ENCODE data around the gene PLA2G4E.

The PLA2G4E gene

GRCh38 chr15:42048821-42049200 lies 28.0 kb upstream of the PLA2G4E start:
- Histone ChIP-seq H3K79me2 (ENCODE audit: control insufficient read depth, insufficient read depth, low read length, unreplicated experiment) (no peaks in the 10 kb centered on the region), H3K4me3 (ENCODE audit: low read depth, low read length) (no peak overlapping the region), H3K27me3 (ENCODE audit: insufficient read depth, low read length) (peaks cover 33% of the 10 kb centered on the region), H3K27ac (ENCODE audit: low read depth, low read length) (no peak overlapping the region), H3K4me1 (ENCODE audit: control insufficient read depth, insufficient read depth, low read length, unreplicated experiment) (no peaks in the 10 kb centered on the region), H3K36me3 (ENCODE audit: insufficient read depth, low read length) (no peaks in the 10 kb centered on the region), H2AFZ (ENCODE audit: low read length, unreplicated experiment) (no peak overlapping the region)

GRCh38 chr15:42048080-42048820 lies 27.4 kb upstream of the PLA2G4E start:
- Histone ChIP-seq H3K27ac (ENCODE audit: low read depth, low read length) (no peak overlapping the region), H3K36me3 (ENCODE audit: insufficient read depth, low read length) (no peaks in the 10 kb centered on the region), H3K4me1 (ENCODE audit: control insufficient read depth, insufficient read depth, low read length, unreplicated experiment) (no peaks in the 10 kb centered on the region), H2AFZ (ENCODE audit: low read length, unreplicated experiment) (no peak overlapping the region), H3K79me2 (ENCODE audit: control insufficient read depth, insufficient read depth, low read length, unreplicated experiment) (no peaks in the 10 kb centered on the region), H3K27me3 (ENCODE audit: insufficient read depth, low read length) (peaks cover 29% of the 10 kb centered on the region), H3K4me3 (ENCODE audit: low read depth, low read length) (no peak overlapping the region)

GRCh38 chr15:42046597-42046996 lies 25.8 kb upstream of the PLA2G4E start:
- H3K27me3 ChIP-seq (ENCODE audit: insufficient read depth, low read length): peaks cover 28% of the 10 kb centered on the region
- H3K4me1 ChIP-seq (ENCODE audit: control insufficient read depth, insufficient read depth, low read length, unreplicated experiment): no peaks in the 10 kb centered on the region

DNA sequence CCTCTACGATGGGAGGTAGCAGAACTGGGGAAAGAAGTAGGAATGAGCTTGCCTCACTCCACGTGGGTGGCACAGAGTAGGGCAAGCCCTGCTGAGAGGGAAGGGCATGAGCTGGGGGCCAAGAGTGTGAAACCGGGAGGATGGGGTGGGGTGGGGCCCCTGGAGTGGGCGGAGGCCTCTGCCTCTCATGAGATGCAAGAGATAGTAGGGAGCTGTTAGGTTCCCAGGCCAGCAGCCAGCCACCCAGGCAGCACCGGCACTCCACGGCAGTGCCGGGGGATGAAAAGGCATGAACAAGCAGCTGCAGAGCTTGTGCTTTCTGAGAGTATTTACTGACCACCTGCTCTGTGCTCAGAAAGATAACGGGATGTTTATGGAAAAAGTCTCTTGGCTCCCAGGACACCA lies 24.4 kb upstream of the PLA2G4E start:
- Histone ChIP-seq H3K79me2 (ENCODE audit: control insufficient read depth, insufficient read depth, low read length, unreplicated experiment) (no peaks in the 10 kb centered on the region), H2AFZ (ENCODE audit: low read length, unreplicated experiment) (no peak overlapping the region), H3K27me3 (ENCODE audit: insufficient read depth, low read length) (peaks cover 28% of the 10 kb centered on the region), H3K4me3 (ENCODE audit: low read depth, low read length) (no peak overlapping the region), H3K27ac (ENCODE audit: low read depth, low read length) (no peak overlapping the region), H3K36me3 (ENCODE audit: insufficient read depth, low read length) (no peaks in the 10 kb centered on the region), H3K4me1 (ENCODE audit: control insufficient read depth, insufficient read depth, low read length, unreplicated experiment) (no peaks in the 10 kb centered on the region)

More at GRCh38 chr15:42046597-42046996, 25.8 kb upstream of the PLA2G4E start:
- no peak overlapping the region for H3K4me3 ChIP-seq (ENCODE audit: low read depth, low read length)
- H3K36me3 ChIP-seq (ENCODE audit: insufficient read depth, low read length): no peaks in the 10 kb centered on the region
- no peak overlapping the region for H2AFZ ChIP-seq (ENCODE audit: low read length, unreplicated experiment)
- no peak overlapping the region for H3K27ac ChIP-seq (ENCODE audit: low read depth, low read length)
- no peaks in the 10 kb centered on the region for H3K79me2 ChIP-seq (ENCODE audit: control insufficient read depth, insufficient read depth, low read length, unreplicated experiment)

- H3K4me3 ChIP-seq (ENCODE audit: low read depth, low read length): no peak overlapping the region
- no peak overlapping the region for H3K27ac ChIP-seq (ENCODE audit: low read depth, low read length)
- H3K36me3 ChIP-seq (ENCODE audit: insufficient read depth, low read length): no peaks in the 10 kb centered on the region
- H3K79me2 ChIP-seq (ENCODE audit: control insufficient read depth, insufficient read depth, low read length, unreplicated experiment): no peaks in the 10 kb centered on the region
- peaks cover 13% of the 10 kb centered on the region; the same call in 1 of the 2 replicates for H3K27me3 ChIP-seq (ENCODE audit: insufficient read depth, low read length)
- H3K4me1 ChIP-seq (ENCODE audit: control insufficient read depth, insufficient read depth, low read length, unreplicated experiment): no peaks in the 10 kb centered on the region
- H2AFZ ChIP-seq (ENCODE audit: low read length, unreplicated experiment): no peak overlapping the region
Measured at GRCh38 chr15:42042602-42043400, 22.0 kb upstream of the PLA2G4E start.

DNA sequence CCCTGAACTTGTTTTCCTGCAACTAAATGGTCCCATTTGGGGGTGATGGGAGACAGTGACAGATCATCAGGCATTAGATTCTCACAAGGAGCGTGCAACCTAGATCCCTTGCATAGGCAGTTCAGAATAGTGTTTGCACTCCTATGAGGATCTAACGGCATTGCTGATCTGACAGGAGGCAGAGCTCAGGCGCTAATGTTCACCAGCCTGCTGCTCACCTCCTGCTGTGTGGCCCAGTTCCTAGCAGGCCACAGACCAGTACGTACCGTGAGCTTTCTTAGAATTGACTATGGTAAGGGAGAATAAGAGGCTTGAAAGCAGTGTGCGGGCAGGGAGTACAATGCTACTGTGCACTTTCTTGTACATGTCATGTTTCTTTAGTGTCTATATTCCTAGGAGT lies 17.6 kb upstream of the PLA2G4E start:
- no peak overlapping the region for H2AFZ ChIP-seq (ENCODE audit: low read length, unreplicated experiment)
- H3K4me3 ChIP-seq (ENCODE audit: low read depth, low read length): no peak overlapping the region
- no peaks in the 10 kb centered on the region for H3K79me2 ChIP-seq (ENCODE audit: control insufficient read depth, insufficient read depth, low read length, unreplicated experiment)
- peaks cover 7% of the 10 kb centered on the region for H3K4me1 ChIP-seq (ENCODE audit: control insufficient read depth, insufficient read depth, low read length, unreplicated experiment)
- H3K36me3 ChIP-seq (ENCODE audit: insufficient read depth, low read length): no peaks in the 10 kb centered on the region
- peaks cover 3% of the 10 kb centered on the region; the same call in 1 of the 2 replicates for H3K27me3 ChIP-seq (ENCODE audit: insufficient read depth, low read length)
- H3K27ac ChIP-seq (ENCODE audit: low read depth, low read length): no peak overlapping the region

GRCh38 chr15:42037656-42038055 lies 16.8 kb upstream of the PLA2G4E start:
- H3K36me3 ChIP-seq (ENCODE audit: insufficient read depth, low read length): no peaks in the 10 kb centered on the region
- H2AFZ ChIP-seq (ENCODE audit: low read length, unreplicated experiment): no peak overlapping the region
- no peaks in the 10 kb centered on the region for H3K79me2 ChIP-seq (ENCODE audit: control insufficient read depth, insufficient read depth, low read length, unreplicated experiment)
- H3K4me1 ChIP-seq (ENCODE audit: control insufficient read depth, insufficient read depth, low read length, unreplicated experiment): peaks cover 7% of the 10 kb centered on the region
- H3K27me3 ChIP-seq (ENCODE audit: insufficient read depth, low read length): peaks cover 3% of the 10 kb centered on the region; the same call in 1 of the 2 replicates
- no peak overlapping the region for H3K4me3 ChIP-seq (ENCODE audit: low read depth, low read length)
- no peak overlapping the region for H3K27ac ChIP-seq (ENCODE audit: low read depth, low read length)

GRCh38 chr15:42036966-42037365 lies 16.1 kb upstream of the PLA2G4E start:
- H3K27ac ChIP-seq (ENCODE audit: low read depth, low read length): no peak overlapping the region
- H3K79me2 ChIP-seq (ENCODE audit: control insufficient read depth, insufficient read depth, low read length, unreplicated experiment): no peaks in the 10 kb centered on the region
- H3K36me3 ChIP-seq (ENCODE audit: insufficient read depth, low read length): no peaks in the 10 kb centered on the region
- peaks cover 7% of the 10 kb centered on the region for H3K4me1 ChIP-seq (ENCODE audit: control insufficient read depth, insufficient read depth, low read length, unreplicated experiment)
- peaks cover 10% of the 10 kb centered on the region for H3K27me3 ChIP-seq (ENCODE audit: insufficient read depth, low read length)
- H3K4me3 ChIP-seq (ENCODE audit: low read depth, low read length): no peak overlapping the region
- no peak overlapping the region for H2AFZ ChIP-seq (ENCODE audit: low read length, unreplicated experiment)

GRCh38 chr15:42036112-42036905 lies 15.5 kb upstream of the PLA2G4E start:
- no peaks in the 10 kb centered on the region for H3K36me3 ChIP-seq (ENCODE audit: insufficient read depth, low read length)
- peaks cover 12% of the 10 kb centered on the region for H3K27me3 ChIP-seq (ENCODE audit: insufficient read depth, low read length)
- no peak overlapping the region for H2AFZ ChIP-seq (ENCODE audit: low read length, unreplicated experiment)
- peaks cover 7% of the 10 kb centered on the region for H3K4me1 ChIP-seq (ENCODE audit: control insufficient read depth, insufficient read depth, low read length, unreplicated experiment)
- no peak overlapping the region for H3K27ac ChIP-seq (ENCODE audit: low read depth, low read length)
- no peaks in the 10 kb centered on the region for H3K79me2 ChIP-seq (ENCODE audit: control insufficient read depth, insufficient read depth, low read length, unreplicated experiment)
- no peak overlapping the region for H3K4me3 ChIP-seq (ENCODE audit: low read depth, low read length)

DNA sequence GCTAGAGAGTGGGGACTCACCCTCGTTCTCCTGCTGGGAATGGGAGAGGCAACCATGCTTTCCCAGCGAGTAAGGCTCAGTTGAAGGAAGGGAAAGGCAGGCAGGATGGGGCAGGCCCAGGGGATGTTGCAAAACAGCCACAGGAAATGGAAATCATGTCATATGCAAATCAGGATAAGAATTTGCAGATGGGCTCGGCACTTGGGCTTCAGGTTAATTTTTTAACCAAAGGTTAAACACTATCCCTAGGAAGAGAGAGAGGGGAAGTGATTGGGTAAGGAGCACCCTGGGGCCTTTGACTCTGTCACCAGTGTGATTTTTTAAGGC lies 14.6 kb upstream of the PLA2G4E start:
- no peak overlapping the region for H3K4me3 ChIP-seq (ENCODE audit: low read depth, low read length)
- no peak overlapping the region for H2AFZ ChIP-seq (ENCODE audit: low read length, unreplicated experiment)
- H3K27ac ChIP-seq (ENCODE audit: low read depth, low read length): no peak overlapping the region
- H3K36me3 ChIP-seq (ENCODE audit: insufficient read depth, low read length): no peaks in the 10 kb centered on the region
- peaks cover 21% of the 10 kb centered on the region for H3K27me3 ChIP-seq (ENCODE audit: insufficient read depth, low read length)
- peaks cover 7% of the 10 kb centered on the region for H3K4me1 ChIP-seq (ENCODE audit: control insufficient read depth, insufficient read depth, low read length, unreplicated experiment)
- no peaks in the 10 kb centered on the region for H3K79me2 ChIP-seq (ENCODE audit: control insufficient read depth, insufficient read depth, low read length, unreplicated experiment)
